Memory B cell (primary cell): ENCODE results near the gene NTM.

Source experiments
- ATAC-seq: fragments of 150-1000 bp; cut with Tn5 transposase; 2 replicates; pipeline ENCODE4 v1.10.0; 2021; ENCODE audit warnings: low read depth, mild to moderate bottlenecking, moderate library complexity
- DNase-seq, 2 donors: peaks; one replicate each; pipeline ENCODE4 v3.0.0; 2022; ENCODE audit warnings: low spot score in 2 of 2
- H3K27ac Mint-ChIP-seq: one replicate; pipeline ENCODE4 v1.8.0; 2022; ENCODE audit warnings: mild to moderate bottlenecking, moderate library complexity, mixed read lengths
- H3K27me3 Mint-ChIP-seq: one replicate; pipeline ENCODE4 v1.8.0; 2022; ENCODE audit warnings: mixed read lengths
- H3K36me3 Mint-ChIP-seq: one replicate; pipeline ENCODE4 v1.8.0; 2022; ENCODE audit warnings: mild to moderate bottlenecking, mixed read lengths
- H3K4me1 Mint-ChIP-seq: one replicate; pipeline ENCODE4 v1.8.0; 2022; ENCODE audit warnings: mixed read lengths
- H3K4me3 Mint-ChIP-seq: one replicate; pipeline ENCODE4 v1.8.0; 2022; ENCODE audit warnings: mild to moderate bottlenecking, moderate library complexity, mixed read lengths
- H3K9me3 Mint-ChIP-seq: one replicate; pipeline ENCODE4 v1.8.0; 2022; ENCODE audit warnings: mixed read lengths

The NTM gene

GRCh38 chr11:131884461-131885073 is 514.2 kb downstream of the NTM start:
- DNase-seq (no peak), ATAC-seq (no peak)
- Mint-ChIP-seq H3K27me3 (no peaks in the 10 kb centered on the region), H3K4me3 (no peak overlapping the region), H3K27ac (no peak overlapping the region), H3K36me3 (no peaks in the 10 kb centered on the region), H3K9me3 (peaks cover 3% of the 10 kb centered on the region), H3K4me1 (no peaks in the 10 kb centered on the region)

- Mint-ChIP-seq H3K4me1 (no peaks in the 10 kb centered on the region), H3K27me3 (no peaks in the 10 kb centered on the region), H3K36me3 (no peaks in the 10 kb centered on the region), H3K9me3 (peaks cover 3% of the 10 kb centered on the region), H3K27ac (no peak overlapping the region), H3K4me3 (no peak overlapping the region)
- DNase-seq (no peak), ATAC-seq (no peak)
Measured at GRCh38 chr11:131885431-131885830, 515.0 kb downstream of the NTM start.

GRCh38 chr11:131886201-131886600 is 515.8 kb downstream of the NTM start:
- no peaks in the 10 kb centered on the region for H3K36me3 Mint-ChIP-seq
- H3K27me3 Mint-ChIP-seq = no peaks in the 10 kb centered on the region
- no peak for ATAC-seq
- H3K9me3 Mint-ChIP-seq = peaks cover 3% of the 10 kb centered on the region
- no peak for DNase-seq
- H3K4me1 Mint-ChIP-seq = no peaks in the 10 kb centered on the region
- H3K4me3 Mint-ChIP-seq = no peak overlapping the region
- no peak overlapping the region for H3K27ac Mint-ChIP-seq

GRCh38 chr11:131888230-131888855 is 517.9 kb downstream of the NTM start:
- Mint-ChIP-seq H3K27ac (no peak overlapping the region), H3K4me1 (no peaks in the 10 kb centered on the region), H3K27me3 (no peaks in the 10 kb centered on the region), H3K4me3 (no peak overlapping the region), H3K9me3 (peaks cover 3% of the 10 kb centered on the region), H3K36me3 (no peaks in the 10 kb centered on the region)
- DNase-seq = no peak
- ATAC-seq = no peak

- no peak overlapping the region for H3K27ac Mint-ChIP-seq
- DNase-seq = no peak
Measured at GRCh38 chr11:131889146-131889577, 518.7 kb downstream of the NTM start.

GRCh38 chr11:131889760-131890581 is 519.6 kb downstream of the NTM start:
- no peaks in the 10 kb centered on the region for H3K9me3 Mint-ChIP-seq
- no peak overlapping the region for H3K4me3 Mint-ChIP-seq
- H3K27ac Mint-ChIP-seq = no peak overlapping the region
- no peaks in the 10 kb centered on the region for H3K4me1 Mint-ChIP-seq
- ATAC-seq = no peak
- no peaks in the 10 kb centered on the region for H3K27me3 Mint-ChIP-seq
- DNase-seq = no peak
- H3K36me3 Mint-ChIP-seq = no peaks in the 10 kb centered on the region

More at GRCh38 chr11:131889146-131889577, 518.7 kb downstream of the NTM start:
- H3K36me3 Mint-ChIP-seq = no peaks in the 10 kb centered on the region
- H3K9me3 Mint-ChIP-seq = peaks cover 3% of the 10 kb centered on the region
- no peak for ATAC-seq
- no peaks in the 10 kb centered on the region for H3K27me3 Mint-ChIP-seq
- no peaks in the 10 kb centered on the region for H3K4me1 Mint-ChIP-seq
- H3K4me3 Mint-ChIP-seq = no peak overlapping the region

- no peaks in the 10 kb centered on the region for H3K4me1 Mint-ChIP-seq
- no peak overlapping the region for H3K4me3 Mint-ChIP-seq
- H3K27ac Mint-ChIP-seq = no peak overlapping the region
- H3K27me3 Mint-ChIP-seq = no peaks in the 10 kb centered on the region
- no peak for ATAC-seq
- no peak for DNase-seq
- H3K36me3 Mint-ChIP-seq = no peaks in the 10 kb centered on the region
- H3K9me3 Mint-ChIP-seq = peaks cover 1% of the 10 kb centered on the region
Measured at GRCh38 chr11:131893103-131893890, 522.9 kb downstream of the NTM start.

- no peak for DNase-seq
Measured at GRCh38 chr11:131893988-131894387, 523.6 kb downstream of the NTM start.

GRCh38 chr11:131894615-131895544 is 524.5 kb downstream of the NTM start:
- H3K9me3 Mint-ChIP-seq = peaks cover 1% of the 10 kb centered on the region
- DNase-seq = no peak

More at GRCh38 chr11:131893988-131894387, 523.6 kb downstream of the NTM start:
- Mint-ChIP-seq H3K4me3 (no peak overlapping the region), H3K9me3 (peaks cover 1% of the 10 kb centered on the region), H3K27ac (no peak overlapping the region), H3K36me3 (no peaks in the 10 kb centered on the region), H3K4me1 (no peaks in the 10 kb centered on the region), H3K27me3 (no peaks in the 10 kb centered on the region)
- no peak for ATAC-seq

GRCh38 chr11:131895865-131896264 is 525.5 kb downstream of the NTM start:
- no peaks in the 10 kb centered on the region for H3K36me3 Mint-ChIP-seq
- H3K27ac Mint-ChIP-seq = no peak overlapping the region
- DNase-seq = no peak
- H3K4me1 Mint-ChIP-seq = no peaks in the 10 kb centered on the region
- ATAC-seq = no peak
- no peaks in the 10 kb centered on the region for H3K27me3 Mint-ChIP-seq
- peaks cover 3% of the 10 kb centered on the region for H3K9me3 Mint-ChIP-seq
- H3K4me3 Mint-ChIP-seq = no peak overlapping the region

More at GRCh38 chr11:131894615-131895544, 524.5 kb downstream of the NTM start:
- no peaks in the 10 kb centered on the region for H3K4me1 Mint-ChIP-seq
- no peaks in the 10 kb centered on the region for H3K36me3 Mint-ChIP-seq
- no peaks in the 10 kb centered on the region for H3K27me3 Mint-ChIP-seq
- ATAC-seq = no peak
- no peak overlapping the region for H3K4me3 Mint-ChIP-seq
- no peak overlapping the region for H3K27ac Mint-ChIP-seq

GRCh38 chr11:131896978-131897615 is 526.7 kb downstream of the NTM start:
- H3K4me1 Mint-ChIP-seq = no peaks in the 10 kb centered on the region
- H3K4me3 Mint-ChIP-seq = no peak overlapping the region
- no peaks in the 10 kb centered on the region for H3K36me3 Mint-ChIP-seq
- ATAC-seq (no peak), DNase-seq (no peak)
- H3K27ac Mint-ChIP-seq = no peak overlapping the region
- H3K27me3 Mint-ChIP-seq = no peaks in the 10 kb centered on the region
- peaks cover 3% of the 10 kb centered on the region for H3K9me3 Mint-ChIP-seq

GRCh38 chr11:131897956-131898355 is 527.5 kb downstream of the NTM start:
- Mint-ChIP-seq H3K27ac (no peak overlapping the region), H3K9me3 (peaks cover 5% of the 10 kb centered on the region), H3K36me3 (no peaks in the 10 kb centered on the region), H3K27me3 (no peaks in the 10 kb centered on the region), H3K4me3 (no peak overlapping the region), H3K4me1 (no peaks in the 10 kb centered on the region)
- DNase-seq (no peak), ATAC-seq (no peak)

- H3K4me1 Mint-ChIP-seq = no peaks in the 10 kb centered on the region
- no peak overlapping the region for H3K4me3 Mint-ChIP-seq
- H3K27me3 Mint-ChIP-seq = no peaks in the 10 kb centered on the region
- DNase-seq (no peak), ATAC-seq (no peak)
- no peaks in the 10 kb centered on the region for H3K36me3 Mint-ChIP-seq
- H3K27ac Mint-ChIP-seq = no peak overlapping the region
- peaks cover 5% of the 10 kb centered on the region for H3K9me3 Mint-ChIP-seq
Measured at GRCh38 chr11:131898949-131899348, 528.5 kb downstream of the NTM start.
